Measurements from ENCODE around the gene PROP1.

The PROP1 gene

GRCh38 chr5:177982956-177983355, 13.1 kb downstream of the PROP1 start (continued):
- TF ChIP-seq ZNF488 (tag by site-specific recombination; IDR thresholded peaks at IDR 0.05), result no peak
- TF ChIP-seq PRDM1 (tag by site-specific recombination; IDR thresholded peaks at IDR 0.05), result no peak
- TF ChIP-seq YY2 (tag by site-specific recombination; IDR thresholded peaks at IDR 0.05), result no peak
- TF ChIP-seq ZNF148 (tag by site-specific recombination; IDR thresholded peaks at IDR 0.05; ENCODE audit: borderline replicate concordance), result no peak
- TF ChIP-seq BCL11A (tag by site-specific recombination; IDR thresholded peaks at IDR 0.05; ENCODE audit: low read depth), result no peak
- no peak for TF ChIP-seq SP3 (tag by site-specific recombination; IDR thresholded peaks at IDR 0.05)

- CTCF ChIA-PET, result interaction anchor here (0.6 to 1.1 kb wide), 2 partner anchors 79 to 93 kb away, joined by 3 read pairs; no protein-coding TSS in a partner anchor
- no peak overlapping the region for H3K27ac ChIP-seq (ENCODE audit: extremely low read depth, low read depth, low read length)
- TF ChIP-seq ZFP37 (tag by site-specific recombination; IDR thresholded peaks at IDR 0.05) (no peak), ZNF148 (tag by site-specific recombination; IDR thresholded peaks at IDR 0.05; ENCODE audit: borderline replicate concordance) (no peak), OSR2 (tag by site-specific recombination; IDR thresholded peaks at IDR 0.05) (no peak), ZNF157 (tag by site-specific recombination; IDR thresholded peaks at IDR 0.05) (no peak), ZNF548 (tag by site-specific recombination; IDR thresholded peaks at IDR 0.05) (no peak), MYNN (tag by site-specific recombination; IDR thresholded peaks at IDR 0.05; ENCODE audit: borderline replicate concordance) (no peak), ZNF292 (tag by site-specific recombination; IDR thresholded peaks at IDR 0.05; ENCODE audit: borderline replicate concordance, low read depth) (no peak), ZBTB1 (tag by site-specific recombination; IDR thresholded peaks at IDR 0.05) (no peak), ZNF433 (tag by site-specific recombination; IDR thresholded peaks at IDR 0.05; ENCODE audit: low read depth) (no peak), GLIS2 (tag by site-specific recombination; IDR thresholded peaks at IDR 0.05) (peak; percentile 35; the same call in 1 of the 2 replicates), ZNF530 (tag by site-specific recombination; IDR thresholded peaks at IDR 0.05; ENCODE audit: low read depth) (no peak), ZXDB (tag by site-specific recombination; IDR thresholded peaks at IDR 0.05) (no peak), GLIS1 (tag by site-specific recombination; IDR thresholded peaks at IDR 0.05) (peak; percentile 77), KLF1 (tag by site-specific recombination; IDR thresholded peaks at IDR 0.05) (peak; percentile 26; the same call in 1 of the 2 replicates), ZBTB17 (tag by site-specific recombination; IDR thresholded peaks at IDR 0.05) (peak; percentile 18; the same call in 1 of the 2 replicates), BCL11A (tag by site-specific recombination; IDR thresholded peaks at IDR 0.05; ENCODE audit: low read depth) (no peak), PRDM10 (tag by site-specific recombination; IDR thresholded peaks at IDR 0.05) (no peak), ZNF529 (tag by site-specific recombination; IDR thresholded peaks at IDR 0.05; ENCODE audit: insufficient replicate concordance) (no peak), KLF10 (tag by site-specific recombination; IDR thresholded peaks at IDR 0.05) (no peak), ZSCAN23 (tag by site-specific recombination; IDR thresholded peaks at IDR 0.05) (no peak)
- TF ChIP-seq, protein P1, sequence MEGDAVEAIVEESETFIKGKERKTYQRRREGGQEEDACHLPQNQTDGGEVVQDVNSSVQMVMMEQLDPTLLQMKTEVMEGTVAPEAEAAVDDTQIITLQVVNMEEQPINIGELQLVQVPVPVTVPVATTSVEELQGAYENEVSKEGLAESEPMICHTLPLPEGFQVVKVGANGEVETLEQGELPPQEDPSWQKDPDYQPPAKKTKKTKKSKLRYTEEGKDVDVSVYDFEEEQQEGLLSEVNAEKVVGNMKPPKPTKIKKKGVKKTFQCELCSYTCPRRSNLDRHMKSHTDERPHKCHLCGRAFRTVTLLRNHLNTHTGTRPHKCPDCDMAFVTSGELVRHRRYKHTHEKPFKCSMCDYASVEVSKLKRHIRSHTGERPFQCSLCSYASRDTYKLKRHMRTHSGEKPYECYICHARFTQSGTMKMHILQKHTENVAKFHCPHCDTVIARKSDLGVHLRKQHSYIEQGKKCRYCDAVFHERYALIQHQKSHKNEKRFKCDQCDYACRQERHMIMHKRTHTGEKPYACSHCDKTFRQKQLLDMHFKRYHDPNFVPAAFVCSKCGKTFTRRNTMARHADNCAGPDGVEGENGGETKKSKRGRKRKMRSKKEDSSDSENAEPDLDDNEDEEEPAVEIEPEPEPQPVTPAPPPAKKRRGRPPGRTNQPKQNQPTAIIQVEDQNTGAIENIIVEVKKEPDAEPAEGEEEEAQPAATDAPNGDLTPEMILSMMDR (tag by site-specific recombination; IDR thresholded peaks at IDR 0.05), result peak; percentile 36; the same call in 1 of the 2 replicates
Observed at GRCh38 chr5:177982072-177982727, 13.8 kb downstream of the PROP1 start.

More at GRCh38 chr5:177982072-177982727, 13.8 kb downstream of the PROP1 start:
- H3K36me3 ChIP-seq (ENCODE audit: control insufficient read depth in 2 of 2, insufficient read depth in 1 of 2, low read length in 2 of 2), result no peaks in the 10 kb centered on the region
- H3K9me3 ChIP-seq (ENCODE audit: control insufficient read depth, insufficient read depth, low read depth, low read length), result no peaks in the 10 kb centered on the region
- H3K4me1 ChIP-seq (ENCODE audit: control insufficient read depth, insufficient read depth, low read length), result no peaks in the 10 kb centered on the region
- POLR2A ChIA-PET, result interaction anchor here (0.6 kb wide), 1 partner anchor 10 kb away, joined by 3 read pairs; no protein-coding TSS in a partner anchor
- no peak overlapping the region for H3K4me3 ChIP-seq (ENCODE audit: low read depth, low read length)
